Ishikawa (cell line): ENCODE results near the gene ZNF543.

Source experiments
- CEBPB ChIP-seq: IDR thresholded peaks from 2 replicates; pipeline ENCODE4 v1.6.1; 2012
- CREB1 ChIP-seq: IDR thresholded peaks from 2 replicates; pipeline ENCODE4 v1.6.1; 2012; ENCODE audit warnings: low read depth
- EP300 ChIP-seq: IDR thresholded peaks from 2 replicates; pipeline ENCODE4 v1.6.1; 2012; ENCODE audit warnings: borderline replicate concordance
- FOXM1 ChIP-seq: IDR thresholded peaks from 2 replicates; pipeline ENCODE4 v1.6.1; 2012; ENCODE audit warnings: low read depth, borderline replicate concordance
- NFIC ChIP-seq: IDR thresholded peaks from 2 replicates; pipeline ENCODE4 v1.6.1; 2012
- REST ChIP-seq: IDR thresholded peaks from 2 replicates; pipeline ENCODE4 v1.6.1; 2012; ENCODE audit warnings: low read depth, mild to moderate bottlenecking
- YY1 ChIP-seq: IDR thresholded peaks from 2 replicates; pipeline ENCODE4 v1.6.1; 2012; ENCODE audit warnings: low read depth

DNA sequence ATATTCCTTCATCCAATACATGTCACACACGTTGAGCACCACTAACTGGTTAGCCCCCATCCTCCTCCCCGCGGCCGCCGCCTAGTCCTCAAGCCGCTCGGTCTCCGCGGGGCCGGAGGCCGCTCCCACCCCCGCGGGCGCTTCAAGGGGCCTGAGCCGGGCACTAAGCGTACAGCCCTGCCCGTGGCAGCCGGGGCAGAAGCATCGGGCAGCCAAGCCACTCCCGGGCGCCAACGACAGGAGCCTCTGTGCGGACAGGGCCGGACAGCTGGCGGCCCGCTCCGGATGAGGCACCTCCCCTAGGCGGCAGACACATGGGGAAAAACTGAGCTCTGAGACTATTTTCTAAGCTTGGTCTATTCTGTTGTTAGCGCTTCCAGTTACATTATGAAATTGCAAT is 2.8 kb upstream of the ZNF543 start:
- TF ChIP-seq CREB1: no peak
- no peak for TF ChIP-seq REST
- TF ChIP-seq YY1: no peak
- TF ChIP-seq CEBPB: no peak
- TF ChIP-seq EP300: no peak
- no peak for TF ChIP-seq FOXM1
- no peak for TF ChIP-seq NFIC
